Body of pancreas (tissue), 4 donors: ENCODE results near the gene DBN1. TPM values are rescaled to one million over a fixed set of nuclear protein-coding genes. Genes with fewer than 3 reads are reported as not detected.

Experiments
- ATAC-seq: fragments of 150-250 bp; one replicate; pipeline ENCODE4 v1.9.1; 2016
- DNase-seq, 4 donors: peaks; one replicate each; pipeline ENCODE4 v3.0.0-alpha.2; 2019
- H3K27ac ChIP-seq, 4 donors: fragments of 200-600 bp; sonication (generic); 1 replicate in 3 of 4; 2 replicates in 1 of 4; pipeline versions ENCODE4 v1.5.1 to v1.6.1; 2016 to 2019; ENCODE audit warnings: mild to moderate bottlenecking in 1 of 4, mixed read lengths in 1 of 4, moderate library complexity in 1 of 4
- H3K27me3 ChIP-seq, 2 donors: fragments of 200-600 bp; sonication (generic); one replicate each; pipeline ENCODE4 v1.6.0; 2016; ENCODE audit warnings: mild to moderate bottlenecking in 1 of 2
- H3K36me3 ChIP-seq, 2 donors: fragments of 200-600 bp; sonication (generic); replicated peaks in 1 of 2; 2 replicates each; pipeline ENCODE4 v1.5.1; 2016; ENCODE audit warnings: low read depth in 2 of 2; ENCODE audit not compliant: insufficient read depth in 1 of 2
- H3K4me1 ChIP-seq: fragments of 200-600 bp; sonication (generic); one replicate; pipeline ENCODE4 v1.6.0; 2016
- H3K4me3 ChIP-seq, 2 donors: fragments of 200-600 bp; sonication (generic); 1 replicate in 1 of 2; 2 replicates in 1 of 2; pipeline ENCODE4 v1.5.1; 2016 to 2019
- H3K9me3 ChIP-seq, 3 donors: fragments of 200-600 bp; sonication (generic); 1 replicate in 2 of 3; 2 replicates in 1 of 3; pipeline ENCODE4 v1.5.1; 2016
- CTCF ChIP-seq, 7 experiments: fragments of 450-650 bp in 4 of 7; fragments of 200-600 bp in 3 of 7; sonication (generic) in 3 of 7; IDR thresholded peaks; one replicate each; pipeline ENCODE4 v1.5.1; 2016 to 2019; ENCODE audit warnings: antibody characterized with exemption in 7 of 7
- POLR2A ChIP-seq, 3 donors: fragments of 450-650 bp; IDR thresholded peaks; one replicate each; pipeline ENCODE4 v1.6.1; 2016; ENCODE audit warnings: antibody characterized with exemption in 3 of 3, mild to moderate bottlenecking in 2 of 3
- WGBS, 2 donors: methylation state at CpG; one replicate each; pipeline ENCODE4 v1.1.5; 2017; 5-methylcytosine and 5-hydroxymethylcytosine counted together
- intact Hi-C: fragments of 100-400 bp; cut with DNase I; formaldehyde crosslinking; loops from one replicate; pipeline ENCODE4 v1.15.1; 2023
- total RNA-seq, 2 donors: library from RNA; depleted of rRNA; stranded (reverse); fragments of >200 nt; gene quantifications; one replicate each; pipeline ENCODE4 v1.1.0, GENCODE V29; 2016

Gene DBN1
- total RNA-seq, 2 donors from 2014 or later: 28.0 to 29.0 TPM

DNA sequence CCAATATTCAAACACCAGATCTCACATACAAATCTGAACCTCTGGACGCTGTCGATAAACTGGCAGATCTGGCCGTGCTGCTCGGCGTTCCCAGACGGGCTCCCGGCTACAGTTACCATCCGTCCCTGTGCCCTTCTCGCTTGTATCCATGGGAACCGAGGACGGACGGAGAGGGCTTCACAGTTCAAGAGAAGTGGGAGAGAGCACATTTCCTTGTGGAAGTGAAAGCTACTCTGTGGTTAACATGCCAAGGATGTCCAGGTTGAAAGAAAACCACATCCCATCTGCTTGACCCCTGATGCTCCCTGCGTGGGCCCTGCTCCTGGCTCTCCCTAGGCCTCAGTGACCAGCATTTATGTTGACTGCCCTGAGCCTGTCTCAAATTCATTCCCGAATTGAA is 6.3 kb upstream of the DBN1 start:
- intact Hi-C loops: loop anchor here (10.0 kb wide), 1 partner anchor 165 kb away; the partner anchor contains the start of gene MXD3
- no peak for ATAC-seq
- no peak overlapping the region for H3K4me3 ChIP-seq
- TF ChIP-seq CTCF (IDR thresholded peaks at IDR 0.05) (no peak), POLR2A (IDR thresholded peaks at IDR 0.05) (no peak)
- no peaks in the 10 kb centered on the region for H3K36me3 ChIP-seq
- DNase-seq: peak in 1 of 4 donors; percentile 27
- peaks cover 15% of the 10 kb centered on the region for H3K4me1 ChIP-seq
- WGBS, 2 donors: 66 to 78% methylated on average over 14 of the region's 14 CpGs
- peak overlapping the region in 1 of 4 donors; percentile 24 for H3K27ac ChIP-seq
- H3K27me3 ChIP-seq: no peaks in the 10 kb centered on the region
- no peaks in the 10 kb centered on the region for H3K9me3 ChIP-seq

GRCh38 chr5:177478711-177479646 is 5.5 kb upstream of the DBN1 start:
- H3K27ac ChIP-seq: peak overlapping the region in 2 of 4 donors; percentile 24 to 30
- no peaks in the 10 kb centered on the region for H3K36me3 ChIP-seq
- no peaks in the 10 kb centered on the region for H3K9me3 ChIP-seq
- ATAC-seq (peak; percentile 58), DNase-seq (peak; percentile 61 to 81 (median 75))
- no peak overlapping the region for H3K4me3 ChIP-seq
- intact Hi-C loops: loop anchor here (10.0 kb wide), 1 partner anchor 164 kb away; the partner anchor contains the start of gene MXD3
- H3K27me3 ChIP-seq: no peaks in the 10 kb centered on the region
- 32 to 41% methylated on average over 18 of the region's 18 CpGs for WGBS, 2 donors
- no peak for TF ChIP-seq CTCF (IDR thresholded peaks at IDR 0.05)
- no peak for TF ChIP-seq POLR2A (IDR thresholded peaks at IDR 0.05)
- peaks cover 15% of the 10 kb centered on the region for H3K4me1 ChIP-seq

GRCh38 chr5:177477701-177478477 is 4.5 kb upstream of the DBN1 start:
- Histone ChIP-seq H3K36me3 (no peaks in the 10 kb centered on the region), H3K27me3 (no peaks in the 10 kb centered on the region), H3K4me1 (peaks cover 16% of the 10 kb centered on the region), H3K9me3 (no peaks in the 10 kb centered on the region), H3K27ac (no peak overlapping the region), H3K4me3 (no peak overlapping the region)
- 95% methylated on average over 10 to 13 of the region's 13 CpGs for WGBS, 2 donors
- intact Hi-C loops: loop anchor here (10.0 kb wide), 1 partner anchor 163 kb away; the partner anchor contains the start of gene MXD3
- TF ChIP-seq CTCF (IDR thresholded peaks at IDR 0.05): no peak
- no peak for TF ChIP-seq POLR2A (IDR thresholded peaks at IDR 0.05)
- no peak for DNase-seq
- ATAC-seq: no peak

- no peaks in the 10 kb centered on the region for H3K9me3 ChIP-seq
- intact Hi-C loops: loop anchor here (10.0 kb wide), 1 partner anchor 162 kb away; the partner anchor contains the start of gene MXD3
- no peak for ATAC-seq
These were observed 3.2 kb upstream of the DBN1 start for GRCh38 chr5:177476531-177477233.

More at GRCh38 chr5:177476531-177477233, 3.2 kb upstream of the DBN1 start:
- no peak for TF ChIP-seq POLR2A (IDR thresholded peaks at IDR 0.05)
- TF ChIP-seq CTCF (IDR thresholded peaks at IDR 0.05): no peak
- Histone ChIP-seq H3K4me3 (no peak overlapping the region), H3K4me1 (peaks cover 28% of the 10 kb centered on the region), H3K36me3 (no peaks in the 10 kb centered on the region), H3K27me3 (no peaks in the 10 kb centered on the region), H3K27ac (no peak overlapping the region)
- 81 to 90% methylated on average over 9 to 18 of the region's 18 CpGs for WGBS, 2 donors
- no peak for DNase-seq
